H1 (cell line): ENCODE results near the gene ZNF836. TPM values are rescaled to one million over a fixed set of nuclear protein-coding genes. Genes with fewer than 3 reads are reported as not detected.

ENCODE experiments used
- CTCF ChIA-PET: fragments of 300-600 bp; sonication (Branson Sonifier 250); formaldehyde crosslinking; loops from one replicate; lab custom pipeline; 2021; ENCODE audit not compliant: partially characterized antibody; lab: Charles Lee
- POLR2A ChIA-PET: fragments of 300-600 bp; sonication (Branson Sonifier 250); formaldehyde crosslinking; loops from one replicate; lab custom pipeline; 2021; ENCODE audit warnings: inconsistent platforms; ENCODE audit not compliant: partially characterized antibody; lab: Charles Lee
- DNase-seq, 2 experiments: peaks; one replicate each; pipeline versions ENCODE4 v3.0.0 to v3.0.0-alpha.2; 2010 to 2022; ENCODE audit warnings: low spot score in 2 of 2, low read depth in 1 of 2, mixed read lengths in 1 of 2
- FAIRE-seq: peaks from 2 replicates; lab custom pipeline; 2011; peaks lifted over from hg19 to GRCh38; lab: Jason Lieb, UNC
- H2AFZ ChIP-seq: 2 replicates; pipeline ENCODE4 v1.8.1; 2012; ENCODE audit warnings: low read length, inconsistent platforms
- H2AK5ac ChIP-seq: 2 replicates; pipeline ENCODE4 v1.6.1; 2013; ENCODE audit warnings: low read depth, low read length
- H2BK120ac ChIP-seq: replicated peaks from 2 replicates; pipeline ENCODE3; 2013; ENCODE audit warnings: low read depth, low read length, inconsistent platforms
- H2BK12ac ChIP-seq: 2 replicates; pipeline ENCODE4 v1.6.1; 2013; ENCODE audit warnings: low read depth, low read length
- H2BK15ac ChIP-seq: 2 replicates; pipeline ENCODE4 v1.6.1; 2013; ENCODE audit warnings: low read length
- H2BK20ac ChIP-seq: 2 replicates; pipeline ENCODE4 v1.6.1; 2013; ENCODE audit warnings: low read length
- H2BK5ac ChIP-seq: 2 replicates; pipeline ENCODE4 v1.6.1; 2013; ENCODE audit warnings: low read depth, low read length
- H3K14ac ChIP-seq: 2 replicates; pipeline ENCODE4 v1.6.1; 2013; ENCODE audit warnings: inconsistent platforms; ENCODE audit not compliant: insufficient read length
- H3K18ac ChIP-seq: 2 replicates; pipeline ENCODE4 v1.6.1; 2013; ENCODE audit warnings: low read length; ENCODE audit errors: extremely low read depth
- H3K23ac ChIP-seq: 2 replicates; pipeline ENCODE4 v1.6.1; 2013; ENCODE audit warnings: inconsistent platforms; ENCODE audit not compliant: insufficient read length
- H3K23me2 ChIP-seq: 2 replicates; pipeline ENCODE4 v1.6.1; 2013; ENCODE audit warnings: low read depth, low read length
- H3K27ac ChIP-seq: 2 replicates; pipeline ENCODE4 v1.6.1; 2011; ENCODE audit warnings: low read depth, low read length, inconsistent platforms
- H3K27me3 ChIP-seq, 4 experiments: replicated peaks in 1 of 4; 1 replicate in 1 of 4; 2 replicates in 3 of 4; pipeline versions ENCODE4 v1.6.1 to v1.8.1; 2011 to 2013; ENCODE audit warnings: low read length in 3 of 4, mild to moderate bottlenecking in 3 of 4, inconsistent platforms in 2 of 4, mixed read lengths in 2 of 4, moderate library complexity in 1 of 4; ENCODE audit not compliant: control insufficient read depth in 3 of 4, insufficient read depth in 3 of 4; ENCODE audit errors: extremely low read depth in 1 of 4
- H3K36me3 ChIP-seq, 4 experiments: 2 replicates each; pipeline versions ENCODE4 v1.6.1 to v1.8.1; 2011 to 2013; ENCODE audit warnings: mild to moderate bottlenecking in 4 of 4, low read length in 3 of 4, moderate library complexity in 2 of 4, control low read depth in 1 of 4, inconsistent platforms in 1 of 4; ENCODE audit not compliant: insufficient read depth in 4 of 4, control insufficient read depth in 2 of 4
- H3K4ac ChIP-seq: replicated peaks from 2 replicates; pipeline ENCODE3; 2013; ENCODE audit warnings: low read length, low read depth, mixed read lengths, inconsistent platforms; ENCODE audit not compliant: insufficient read length
- H3K4me1 ChIP-seq, 4 experiments: replicated peaks in 1 of 4; 1 replicate in 1 of 4; 2 replicates in 3 of 4; pipeline versions ENCODE4 v1.6.1 to v1.8.1; 2011 to 2013; ENCODE audit warnings: low read length in 3 of 4, inconsistent platforms in 2 of 4, mixed read lengths in 1 of 4; ENCODE audit not compliant: insufficient read depth in 4 of 4, control insufficient read depth in 3 of 4
- H3K4me2 ChIP-seq, 2 experiments: 2 replicates each; pipeline versions ENCODE4 v1.6.1 to v1.8.1; 2011 to 2013; ENCODE audit warnings: low read depth in 2 of 2, low read length in 2 of 2, control low read depth in 1 of 2, inconsistent platforms in 1 of 2, mild to moderate bottlenecking in 1 of 2; ENCODE audit not compliant: insufficient read depth in 1 of 2
- H3K4me3 ChIP-seq, 4 experiments: fragments of 200-600, 300-600 bp in 1 of 4; sonication (generic), shearing (Covaris generic), sonication (Bioruptor Twin) in 1 of 4; 2 replicates each; pipeline versions ENCODE4 v1.5.1 to v1.8.1; 2011 to 2016; ENCODE audit warnings: low read length in 4 of 4, low read depth in 3 of 4, control low read depth in 2 of 4, inconsistent platforms in 2 of 4, mild to moderate bottlenecking in 2 of 4, mixed read lengths in 1 of 4, moderate library complexity in 1 of 4; ENCODE audit not compliant: insufficient read depth in 2 of 4; ENCODE audit errors: extremely low read depth in 1 of 4
- H3K56ac ChIP-seq: replicated peaks from 2 replicates; pipeline ENCODE3; 2013; ENCODE audit warnings: low read depth, mild to moderate bottlenecking, mixed read lengths, low read length, inconsistent platforms; ENCODE audit not compliant: insufficient read length
- H3K79me1 ChIP-seq: 2 replicates; pipeline ENCODE4 v1.6.1; 2013; ENCODE audit warnings: low read depth, low read length, control low read depth
- H3K79me2 ChIP-seq, 2 experiments: 2 replicates each; pipeline versions ENCODE4 v1.6.1 to v1.8.1; 2012 to 2013; ENCODE audit warnings: low read length in 2 of 2, mild to moderate bottlenecking in 2 of 2, inconsistent platforms in 1 of 2; ENCODE audit not compliant: insufficient read depth in 2 of 2, control insufficient read depth in 1 of 2
- H3K9ac ChIP-seq, 4 experiments: replicated peaks in 1 of 4; 1 replicate in 1 of 4; 2 replicates in 3 of 4; pipeline versions ENCODE4 v1.6.1 to v1.8.1; 2011 to 2013; ENCODE audit warnings: low read depth in 3 of 4, low read length in 3 of 4, control low read depth in 2 of 4, mild to moderate bottlenecking in 2 of 4, moderate library complexity in 2 of 4, inconsistent platforms in 1 of 4; ENCODE audit errors: extremely low read depth in 1 of 4
- H3K9me3 ChIP-seq, 2 experiments: 2 replicates each; pipeline versions ENCODE4 v1.6.1 to v1.8.1; 2012 to 2013; ENCODE audit warnings: mild to moderate bottlenecking in 2 of 2, moderate library complexity in 2 of 2, control low read depth in 1 of 2, inconsistent platforms in 1 of 2, low read depth in 1 of 2, low read length in 1 of 2, mixed read lengths in 1 of 2; ENCODE audit not compliant: insufficient read depth in 2 of 2
- H4K20me1 ChIP-seq, 2 experiments: replicated peaks in 1 of 2; 2 replicates each; pipeline versions ENCODE3 to v1.8.1; 2011 to 2013; ENCODE audit warnings: inconsistent platforms in 2 of 2, low read length in 2 of 2, mild to moderate bottlenecking in 1 of 2; ENCODE audit not compliant: insufficient read depth in 2 of 2, control insufficient read depth in 1 of 2
- H4K5ac ChIP-seq: 2 replicates; pipeline ENCODE4 v1.6.1; 2013; ENCODE audit warnings: low read length, low read depth, mixed read lengths, inconsistent platforms; ENCODE audit not compliant: insufficient read length
- H4K8ac ChIP-seq: 2 replicates; pipeline ENCODE4 v1.8.0; 2013; ENCODE audit warnings: mild to moderate bottlenecking, moderate library complexity, low read length, inconsistent platforms; ENCODE audit not compliant: insufficient read depth; ENCODE audit errors: extremely low read depth
- H4K91ac ChIP-seq: replicated peaks from 2 replicates; pipeline ENCODE3; 2013; ENCODE audit warnings: low read length, mixed read lengths, inconsistent platforms; ENCODE audit not compliant: insufficient read length
- BRCA1 ChIP-seq: IDR thresholded peaks from 2 replicates; pipeline ENCODE4 v1.6.1; 2012; ENCODE audit warnings: low read depth, low read length, improper control_type of control experiment
- HDAC6 ChIP-seq: IDR thresholded peaks from one replicate; pipeline ENCODE4 v1.7.1; 2012; ENCODE audit warnings: low read depth, mild to moderate bottlenecking, inconsistent platforms, low read length, moderate library complexity
- JUN ChIP-seq: IDR thresholded peaks from 2 replicates; pipeline ENCODE4 v1.6.1; 2011; ENCODE audit warnings: low read depth, mild to moderate bottlenecking, improper control_type of control experiment, low read length
- NRF1 ChIP-seq: IDR thresholded peaks from 2 replicates; pipeline ENCODE4 v1.6.1; 2011; ENCODE audit warnings: mild to moderate bottlenecking, low read depth, low read length, improper control_type of control experiment
- POLR2A ChIP-seq, 2 experiments: IDR thresholded peaks; 1 replicate in 1 of 2; 2 replicates in 1 of 2; pipeline ENCODE4 v1.6.1; 2011; ENCODE audit warnings: low read depth in 2 of 2, low read length in 2 of 2, mild to moderate bottlenecking in 2 of 2; ENCODE audit errors: control extremely low read depth in 1 of 2
- POU5F1 ChIP-seq: IDR thresholded peaks from 2 replicates; pipeline ENCODE4 v1.6.1; 2011; ENCODE audit warnings: low read depth, mild to moderate bottlenecking, low read length, moderate library complexity
- RBBP5 ChIP-seq: IDR thresholded peaks from 2 replicates; pipeline ENCODE4 v1.7.1; 2012; ENCODE audit warnings: low read depth, mild to moderate bottlenecking, inconsistent platforms, low read length, moderate library complexity, borderline replicate concordance
- SIRT6 ChIP-seq: IDR thresholded peaks from one replicate; pipeline ENCODE4 v1.7.1; 2012; ENCODE audit warnings: low read length, inconsistent platforms
- WGBS, 2 experiments: shearing (Covaris generic) in 1 of 2; methylation state at CpG; one replicate each; pipeline versions ENCODE4 v1.1.6 to v1.1.7; 2013 to 2015; ENCODE audit warnings: low lambda C conversion rate in 2 of 2, mixed read lengths in 2 of 2, inconsistent platforms in 1 of 2, low coverage in 1 of 2, missing lambda C conversion rate in 1 of 2; ENCODE audit not compliant: insufficient replicate concordance in 2 of 2, insufficient coverage in 1 of 2, insufficient read length in 1 of 2; ENCODE audit errors: extremely low coverage in 1 of 2, missing lambda C conversion rate in 1 of 2; 5-methylcytosine and 5-hydroxymethylcytosine counted together
- polyA plus RNA-seq, 7 experiments: library from polyadenylated mRNA; depleted of rRNA in 3 of 7; stranded (reverse) in 5 of 7; unstranded in 2 of 7; fragments of >200 nt in 5 of 7; fragments of 200-250 nt in 2 of 7; gene quantifications; 1 replicate in 5 of 7; 2 replicates in 1 of 7; 4 replicates in 1 of 7; pipeline versions ENCODE4 v1.2.1 to v1.2.3, GENCODE V29; 2011 to 2013; ENCODE audit warnings: missing spikeins in 2 of 7, mixed read lengths in 2 of 7
- total RNA-seq: library from RNA; stranded (reverse); fragmentation: NEBNext Ultra II Directional; extraction: Animal tissue kit (Norgen Biotek cat#: 25700); gene quantifications from 2 replicates; pipeline ENCODE4 v1.2.1, GENCODE V29; 2021
- TF ChIP-seq, protein P1 (sequence below), 3 experiments: IDR thresholded peaks; 1 replicate in 2 of 3; 2 replicates in 1 of 3; pipeline versions ENCODE4 v1.5.1 to v1.6.1; 2011; ENCODE audit warnings: low read length in 3 of 3, mild to moderate bottlenecking in 3 of 3, inconsistent platforms in 2 of 3, low read depth in 1 of 3, moderate library complexity in 1 of 3; ENCODE audit not compliant: insufficient read depth in 1 of 3; ENCODE audit errors: control extremely low read depth in 1 of 3

The ZNF836 gene
- total and polyA plus RNA-seq, 2 of the 8 experiments (the other 6 are each of a cell fraction or from before 2014, with no cell fraction given), result 5.6 to 27.2 TPM

DNA sequence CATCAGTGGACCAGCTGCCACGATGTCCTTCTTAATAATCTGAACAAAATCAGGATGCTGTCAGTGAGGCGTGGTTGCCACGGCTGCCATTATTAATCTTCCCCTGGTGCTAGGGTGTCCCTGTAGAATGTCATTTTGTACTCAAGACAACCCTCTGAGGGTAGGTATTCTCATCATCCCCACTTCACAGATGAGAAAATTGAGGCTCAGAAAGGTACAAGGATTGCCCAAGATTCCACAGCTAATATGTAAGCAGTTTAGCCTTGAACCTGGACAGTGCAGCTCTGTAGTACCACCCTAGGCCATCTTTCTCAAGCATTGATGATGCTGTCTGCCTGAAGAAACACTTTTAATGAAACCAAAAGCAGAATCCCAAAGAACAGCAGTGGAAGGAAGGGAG lies 26.5 kb upstream of the ZNF836 start:
- POLR2A ChIA-PET, result interaction anchor here (1.1 to 3.3 kb wide), 8 partner anchors 9 to 298 kb away, joined by 3 to 14 read pairs (median 6); partner anchors contain the start of genes PPP2R1A and ZNF616
- no peak overlapping the region for H2BK20ac ChIP-seq
- no peaks in the 10 kb centered on the region for H3K9me3 ChIP-seq
- no peak overlapping the region for H3K56ac ChIP-seq
- H3K4ac ChIP-seq, result no peak overlapping the region
- WGBS, 2 experiments, result 87% methylated on average over 3 of the region's 3 CpGs; no CpG with 5 or more reads in 1 of the 2 experiments
- H3K27ac ChIP-seq, result no peak overlapping the region
- H3K79me2 ChIP-seq, result peaks cover 12 to 94% of the 10 kb centered on the region in 2 experiments
- no peak for DNase-seq
- no peak overlapping the region for H3K4me3 ChIP-seq
- H3K4me2 ChIP-seq, result no peak overlapping the region
- no peak overlapping the region for H4K5ac ChIP-seq
- no peaks in the 10 kb centered on the region for H3K23me2 ChIP-seq
- H3K18ac ChIP-seq, result no peak overlapping the region
- CTCF ChIA-PET, result interaction anchor here (1.1 kb wide), 1 partner anchor 10 kb away, joined by 3 read pairs; no protein-coding TSS in a partner anchor
- H4K91ac ChIP-seq, result no peak overlapping the region
- no peak overlapping the region for H2BK120ac ChIP-seq
- H4K8ac ChIP-seq, result no peak overlapping the region
- no peak overlapping the region for H3K23ac ChIP-seq
- no peak overlapping the region for H3K14ac ChIP-seq
- H4K20me1 ChIP-seq, result peaks cover 27% of the 10 kb centered on the region in 2 experiments
- H3K27me3 ChIP-seq, result no peaks in the 10 kb centered on the region
- H3K79me1 ChIP-seq, result peaks cover 21% of the 10 kb centered on the region
- no peak overlapping the region for H2BK5ac ChIP-seq
- no peaks in the 10 kb centered on the region for H3K4me1 ChIP-seq
- no peak for TF ChIP-seq BRCA1
- no peak for TF ChIP-seq SIRT6
- no peak for TF ChIP-seq JUN
- TF ChIP-seq, protein P1, sequence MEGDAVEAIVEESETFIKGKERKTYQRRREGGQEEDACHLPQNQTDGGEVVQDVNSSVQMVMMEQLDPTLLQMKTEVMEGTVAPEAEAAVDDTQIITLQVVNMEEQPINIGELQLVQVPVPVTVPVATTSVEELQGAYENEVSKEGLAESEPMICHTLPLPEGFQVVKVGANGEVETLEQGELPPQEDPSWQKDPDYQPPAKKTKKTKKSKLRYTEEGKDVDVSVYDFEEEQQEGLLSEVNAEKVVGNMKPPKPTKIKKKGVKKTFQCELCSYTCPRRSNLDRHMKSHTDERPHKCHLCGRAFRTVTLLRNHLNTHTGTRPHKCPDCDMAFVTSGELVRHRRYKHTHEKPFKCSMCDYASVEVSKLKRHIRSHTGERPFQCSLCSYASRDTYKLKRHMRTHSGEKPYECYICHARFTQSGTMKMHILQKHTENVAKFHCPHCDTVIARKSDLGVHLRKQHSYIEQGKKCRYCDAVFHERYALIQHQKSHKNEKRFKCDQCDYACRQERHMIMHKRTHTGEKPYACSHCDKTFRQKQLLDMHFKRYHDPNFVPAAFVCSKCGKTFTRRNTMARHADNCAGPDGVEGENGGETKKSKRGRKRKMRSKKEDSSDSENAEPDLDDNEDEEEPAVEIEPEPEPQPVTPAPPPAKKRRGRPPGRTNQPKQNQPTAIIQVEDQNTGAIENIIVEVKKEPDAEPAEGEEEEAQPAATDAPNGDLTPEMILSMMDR (IDR thresholded peaks at IDR 0.05; ENCODE audit: control extremely low read depth in 1 of 3, insufficient read depth in 1 of 3, low read depth in 1 of 3, low read length in 3 of 3), result no peak
- TF ChIP-seq NRF1, result no peak
- no peak for TF ChIP-seq POU5F1
- no peak for TF ChIP-seq POLR2A (IDR thresholded peaks at IDR 0.05; ENCODE audit: control extremely low read depth in 1 of 2, low read depth in 2 of 2, low read length in 2 of 2)
- TF ChIP-seq RBBP5, result no peak
- TF ChIP-seq HDAC6, result no peak
- H3K9ac ChIP-seq, result no peak overlapping the region
- peaks cover 8 to 55% (median 44%) of the 10 kb centered on the region in 4 experiments; a peak in 7 of 8 replicates for H3K36me3 ChIP-seq
- H2BK12ac ChIP-seq, result no peak overlapping the region
- FAIRE-seq, result no peak
- H2AK5ac ChIP-seq, result no peak overlapping the region
- no peak overlapping the region for H2BK15ac ChIP-seq
- no peak overlapping the region for H2AFZ ChIP-seq
